GM19395 (cell line): ENCODE measurements around the gene PID1.

Experiments used
- ATAC-seq: cut with Tn5 transposase; IDR thresholded peaks from one replicate; pipeline ENCODE4 v1.9.1; 2021; ENCODE audit warnings: mild to moderate bottlenecking, moderate library complexity; ENCODE audit not compliant: unreplicated experiment

The PID1 gene

DNA sequence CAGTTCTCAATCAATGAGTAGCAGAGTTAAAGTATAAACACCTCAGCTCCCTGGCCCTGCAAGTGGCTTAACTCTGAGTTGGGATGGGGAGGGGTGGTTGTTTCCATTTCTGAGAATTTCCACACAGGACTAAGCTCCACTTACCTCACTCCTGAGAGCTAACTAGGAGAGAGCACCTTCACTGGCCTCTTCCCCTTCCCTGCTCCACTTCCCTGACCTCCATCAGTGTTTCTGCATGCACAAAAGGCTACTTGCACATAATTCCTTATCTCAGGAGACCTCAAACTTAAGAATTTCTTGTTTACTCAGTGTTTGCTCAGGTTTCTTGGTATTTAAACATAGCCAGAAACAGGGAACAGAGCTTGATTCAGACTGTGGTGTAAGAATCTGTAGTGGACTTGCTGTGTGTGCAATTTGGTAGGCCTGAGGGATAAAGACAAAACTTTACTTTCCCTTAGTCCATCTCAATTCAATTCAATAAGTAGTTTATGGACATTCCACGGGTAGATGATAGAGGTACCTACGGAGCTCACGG, 97.2 kb downstream of the PID1 start:
- ATAC-seq = no peak

DNA sequence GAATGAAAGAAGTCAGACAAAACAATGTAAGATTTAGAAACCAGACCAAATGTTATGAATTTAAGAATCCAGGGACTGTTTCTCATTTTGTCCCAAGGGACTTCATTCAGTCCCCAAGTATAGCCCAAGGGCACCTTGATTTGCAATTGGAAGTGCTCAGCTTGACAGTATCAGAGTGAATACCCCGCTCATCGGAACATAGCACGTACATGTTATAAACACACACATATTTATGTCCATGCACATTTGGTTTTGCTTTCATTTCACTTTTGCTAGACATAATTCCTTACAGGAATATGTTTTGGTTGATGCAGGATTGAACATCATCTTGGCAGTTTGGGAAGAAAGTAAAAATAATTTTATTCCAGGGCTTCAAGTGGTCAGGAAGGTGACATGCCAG, 100.2 kb downstream of the PID1 start:
- ATAC-seq = no peak

DNA sequence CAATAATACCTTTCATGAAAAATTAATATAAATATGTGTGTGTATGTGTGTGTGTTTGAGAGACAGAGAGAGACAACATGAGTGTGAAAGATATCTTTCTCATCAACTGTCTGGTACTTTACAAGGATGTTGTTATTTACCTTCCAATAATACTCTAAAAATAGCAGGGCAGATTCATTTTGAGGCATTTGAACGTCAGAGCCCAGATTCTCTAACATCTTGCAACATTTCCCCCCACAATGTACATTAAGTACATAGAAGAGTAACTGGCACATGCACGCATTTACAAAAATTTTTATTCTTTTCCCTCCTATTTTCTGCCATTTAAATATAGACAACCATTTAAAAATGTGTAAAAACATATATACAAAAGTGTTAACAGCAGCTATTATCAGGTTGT, 100.9 kb downstream of the PID1 start:
- no peak for ATAC-seq

DNA sequence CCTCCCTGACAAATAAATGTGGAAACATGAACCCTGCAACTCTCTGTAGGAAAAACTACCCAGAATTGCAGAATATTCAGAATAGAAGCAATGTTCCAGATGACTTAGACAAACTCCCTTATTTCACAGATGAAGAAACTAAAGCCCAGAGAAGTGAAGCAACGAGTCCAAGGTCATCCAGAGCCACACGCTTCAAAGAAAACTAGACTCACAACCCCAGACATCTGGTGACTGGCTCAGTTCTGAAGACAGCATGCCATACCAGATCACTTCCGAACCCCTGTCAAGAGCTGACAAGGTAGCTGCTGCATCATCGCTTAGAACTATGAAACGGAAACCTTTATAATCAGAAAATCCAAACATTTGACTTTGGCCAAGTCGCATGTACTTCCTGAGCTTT, 101.3 kb downstream of the PID1 start:
- no peak for ATAC-seq

DNA sequence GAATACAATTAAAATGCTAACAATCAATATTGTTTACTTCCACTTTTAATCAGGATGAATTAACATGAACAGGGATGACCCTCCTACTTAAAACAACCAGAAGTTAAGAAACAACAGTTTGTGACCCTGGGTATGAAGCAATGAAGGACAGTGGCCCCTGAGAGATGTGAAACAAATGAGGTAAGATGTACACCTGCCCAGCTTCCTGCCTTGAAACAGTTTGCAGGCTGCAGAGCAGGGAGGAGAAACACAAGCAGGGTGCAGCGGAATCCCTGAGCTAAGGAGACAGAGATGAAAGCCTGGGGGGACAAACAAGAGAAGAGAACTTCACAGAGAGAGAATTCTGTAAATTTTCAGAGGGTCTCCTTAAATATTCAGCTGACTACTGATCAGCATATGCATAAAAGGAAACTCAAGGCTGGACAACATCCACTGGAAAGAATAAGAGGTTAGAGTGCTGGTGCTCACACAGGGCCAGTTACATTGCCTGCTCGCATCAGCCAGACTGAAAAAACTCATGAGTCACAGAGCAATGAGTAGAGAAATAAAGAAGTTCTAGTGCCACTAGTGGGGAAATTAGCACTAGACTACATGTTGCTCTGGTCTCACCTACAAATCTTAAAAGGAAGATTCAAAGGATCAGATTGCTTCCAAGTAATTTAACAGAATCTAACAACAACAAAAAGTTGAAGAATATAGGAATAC, 106.4 kb downstream of the PID1 start:
- no peak for ATAC-seq

DNA sequence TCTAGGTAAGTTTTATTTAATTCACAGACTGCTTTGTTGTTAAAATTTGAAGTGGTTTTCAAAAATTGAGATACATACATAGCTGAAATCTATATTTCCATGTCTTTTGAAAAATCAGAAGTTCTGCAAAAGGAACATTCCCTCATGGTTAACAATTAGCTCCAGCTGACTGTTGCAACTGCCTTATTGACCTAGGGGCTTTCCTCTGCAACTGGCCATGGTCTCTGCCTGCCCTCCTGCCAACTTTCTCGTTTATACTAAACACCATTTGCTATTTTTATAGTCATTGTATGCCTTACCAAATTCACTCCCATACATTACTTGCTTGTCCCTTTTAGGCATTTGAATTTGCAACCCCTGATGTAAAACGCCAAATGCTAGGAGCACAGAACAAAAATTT, 107.2 kb downstream of the PID1 start:
- ATAC-seq = no peak

DNA sequence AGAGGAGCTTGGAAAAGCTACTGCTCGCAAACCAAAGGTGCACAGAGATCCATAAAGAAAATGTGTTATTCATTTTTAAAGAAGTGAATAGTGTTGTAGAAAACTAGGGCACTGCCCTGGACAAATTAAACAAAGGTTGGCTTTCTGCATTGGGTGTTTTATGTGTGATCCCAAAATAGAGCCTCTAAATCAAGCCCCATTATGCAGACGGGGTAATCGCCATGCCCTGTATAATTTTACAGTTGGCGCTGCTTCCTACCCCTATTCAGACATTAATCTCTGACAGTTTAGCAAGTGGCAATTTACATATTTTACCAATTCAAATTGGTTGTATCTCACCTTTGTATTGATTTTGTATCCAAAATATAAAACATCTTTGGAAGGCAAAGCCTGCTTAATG, 109.1 kb downstream of the PID1 start:
- ATAC-seq = no peak

DNA sequence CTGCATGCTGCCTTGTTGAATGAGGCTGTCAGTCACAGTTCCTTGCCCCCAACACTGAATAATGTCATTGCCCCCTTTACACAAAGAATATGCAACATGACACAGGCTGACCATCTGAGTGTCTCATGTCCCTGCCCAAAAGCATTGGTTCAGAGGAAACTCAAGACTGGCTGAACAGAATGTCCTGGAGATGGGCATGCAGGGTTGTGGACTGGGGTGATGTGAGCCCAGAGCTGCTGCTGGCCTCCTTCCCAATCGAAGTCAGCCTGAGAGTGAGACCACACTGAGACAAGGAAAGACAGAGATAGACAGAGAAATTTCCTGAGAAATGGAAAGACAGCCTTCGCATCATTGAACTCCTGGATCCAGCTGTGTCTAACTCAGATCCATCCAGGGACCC, 110.1 kb downstream of the PID1 start:
- no peak for ATAC-seq

DNA sequence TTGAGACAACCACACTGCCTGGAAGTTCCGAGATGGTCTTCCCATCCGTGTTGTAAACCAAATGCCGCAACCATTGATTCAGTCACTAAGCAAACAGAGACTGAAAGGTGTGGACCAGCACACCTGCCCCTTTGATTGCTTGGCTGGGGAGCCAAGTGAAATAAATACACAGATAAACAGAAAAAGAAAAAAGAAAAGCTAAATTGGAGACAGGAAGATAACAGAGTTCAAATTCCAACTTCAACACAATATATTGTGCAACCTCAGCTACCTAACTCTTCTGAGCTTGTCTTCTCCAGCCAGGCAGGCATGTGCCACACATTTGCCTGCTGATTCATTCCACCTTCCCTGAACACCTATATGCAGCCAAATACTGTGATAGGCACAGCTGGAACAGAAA, 110.9 kb downstream of the PID1 start:
- no peak for ATAC-seq

DNA sequence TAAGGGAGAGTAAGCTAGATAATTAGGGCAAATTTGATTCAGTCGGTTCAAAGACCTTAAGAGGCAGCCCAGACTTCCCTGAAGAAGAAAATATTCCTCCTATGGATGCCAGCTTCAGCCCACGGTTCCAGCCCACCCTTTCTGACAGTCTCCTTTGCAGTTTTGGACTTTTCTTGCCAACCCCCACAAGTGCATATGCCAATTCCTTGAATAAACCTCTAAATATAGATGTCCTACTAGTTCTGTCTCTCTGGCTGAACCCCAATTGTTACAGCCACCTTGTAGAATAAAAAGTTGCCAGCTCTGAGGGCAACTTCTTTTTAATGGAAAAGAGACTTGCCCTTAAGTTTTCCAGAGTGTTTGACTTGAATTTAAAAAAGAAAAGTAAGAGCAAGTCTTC, 111.7 kb downstream of the PID1 start:
- ATAC-seq = no peak

DNA sequence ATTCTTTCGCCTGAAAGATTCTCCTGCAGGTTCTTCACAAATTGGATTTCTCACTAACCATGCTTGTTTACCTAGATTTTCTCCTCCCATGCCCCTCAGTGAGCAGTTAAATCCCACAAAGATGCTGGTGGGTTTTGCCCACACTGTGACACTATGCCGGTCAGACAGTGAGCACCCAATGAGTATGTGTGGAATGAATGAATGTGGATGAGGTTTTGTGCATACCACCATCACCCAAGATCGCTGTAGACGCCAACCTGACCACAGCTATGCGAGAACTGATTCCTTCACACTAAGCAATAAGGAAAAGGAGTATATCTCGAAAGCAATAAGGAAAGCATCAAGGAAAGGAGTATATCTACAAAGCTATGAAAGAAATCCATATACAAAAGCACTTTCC, 116.7 kb downstream of the PID1 start:
- no peak for ATAC-seq

DNA sequence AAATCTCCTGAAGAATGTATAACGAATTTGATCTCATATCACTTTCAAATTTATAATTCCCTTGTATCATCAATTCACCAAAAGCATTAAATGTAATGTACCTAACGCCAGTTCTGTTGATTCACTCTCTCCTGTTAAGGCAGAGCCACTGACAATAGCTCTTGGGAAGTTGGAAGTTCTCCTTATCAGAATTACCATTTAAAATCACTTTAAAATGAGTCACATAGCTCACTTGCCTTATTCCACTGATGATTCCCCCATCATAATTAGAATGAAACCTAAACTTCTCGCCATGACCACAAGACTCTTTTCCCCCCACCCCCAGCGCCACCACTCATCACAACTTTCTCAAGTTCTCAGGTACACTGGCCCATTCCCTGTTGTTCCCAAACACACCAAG, 117.1 kb downstream of the PID1 start:
- ATAC-seq = no peak

DNA sequence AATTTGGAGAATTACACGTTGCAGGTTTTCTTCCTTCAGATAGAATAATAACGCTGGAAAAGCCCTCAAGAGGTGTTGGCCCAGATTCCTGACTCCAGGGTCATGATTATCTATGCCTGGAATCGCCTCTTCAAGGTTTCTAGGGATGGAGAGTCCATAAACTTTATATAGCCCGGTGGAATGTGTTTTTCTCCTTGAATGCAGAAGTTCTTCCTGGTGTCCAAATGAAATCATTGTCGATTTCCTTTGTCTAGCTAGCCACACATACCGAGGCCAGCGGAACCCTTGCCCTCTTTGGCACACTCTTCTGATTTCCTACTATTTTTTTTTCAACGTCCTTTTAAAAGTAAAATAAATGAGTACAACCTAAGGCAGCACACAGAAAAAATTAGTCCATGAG, 117.8 kb downstream of the PID1 start:
- no peak for ATAC-seq

DNA sequence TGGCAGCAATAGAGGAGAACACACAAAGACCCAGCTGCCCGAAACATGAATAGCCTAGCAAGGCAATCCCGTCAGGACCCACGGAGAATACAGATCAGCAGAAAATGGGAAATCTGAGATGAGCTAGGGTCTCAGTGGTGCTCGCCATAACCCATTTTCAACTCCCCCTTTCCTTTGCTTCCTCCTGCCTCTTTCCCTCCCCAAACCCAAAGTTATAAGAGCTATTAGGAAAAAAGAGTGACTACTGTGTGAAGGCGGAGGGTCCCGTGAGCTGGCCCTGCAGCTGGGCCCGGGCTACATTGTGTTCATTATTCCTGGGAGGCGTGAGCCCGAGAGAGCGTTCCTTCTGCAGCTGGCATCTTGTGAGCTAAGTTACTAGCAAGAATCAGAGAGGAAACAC, 118.4 kb downstream of the PID1 start:
- ATAC-seq = no peak

DNA sequence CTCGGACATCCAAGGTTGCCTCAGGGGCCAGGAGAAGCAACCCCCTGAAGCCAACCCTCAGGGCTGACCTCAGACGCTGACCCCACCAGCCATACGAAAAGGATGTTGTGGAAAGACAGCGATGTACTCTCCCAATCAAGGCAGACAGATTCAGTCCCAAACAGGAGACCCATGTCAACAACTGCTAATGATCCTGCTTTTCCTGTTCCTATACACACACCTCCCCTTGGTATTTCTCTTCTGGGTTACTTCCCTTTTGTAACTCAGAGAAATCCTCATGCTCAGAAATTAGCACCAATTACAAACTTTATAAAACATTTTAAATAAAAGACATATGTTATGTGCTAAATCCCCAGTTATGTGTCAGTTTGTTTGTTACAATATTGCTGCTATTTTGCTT, 120.8 kb downstream of the PID1 start:
- ATAC-seq = no peak

DNA sequence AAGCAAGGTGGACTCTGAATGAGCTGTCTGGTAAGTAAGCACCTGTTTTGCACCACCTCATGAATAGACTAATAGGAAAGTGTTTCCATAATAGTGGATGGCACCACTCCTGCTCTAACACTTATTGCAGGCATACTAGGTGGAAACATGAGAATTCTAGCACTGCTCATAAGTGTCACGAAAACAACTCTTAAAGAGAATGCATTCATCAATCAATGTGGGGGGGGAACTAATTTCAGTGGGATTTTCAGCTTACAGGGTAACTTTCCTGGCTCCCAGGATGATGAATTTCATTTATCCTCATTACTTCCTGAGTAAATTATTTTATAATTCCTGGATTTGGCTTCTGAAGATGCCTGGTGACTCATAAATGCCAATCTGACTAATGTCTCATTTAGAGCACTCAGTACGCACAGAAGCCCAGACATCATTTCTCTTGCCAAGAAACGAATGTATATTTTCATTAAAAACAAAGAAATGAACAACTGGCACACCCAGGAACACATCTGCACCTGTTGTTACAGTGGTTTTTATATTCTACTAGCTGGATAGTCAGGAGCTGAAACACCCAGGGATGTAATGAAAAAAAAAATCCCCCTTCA, 129.6 kb downstream of the PID1 start:
- no peak for ATAC-seq

DNA sequence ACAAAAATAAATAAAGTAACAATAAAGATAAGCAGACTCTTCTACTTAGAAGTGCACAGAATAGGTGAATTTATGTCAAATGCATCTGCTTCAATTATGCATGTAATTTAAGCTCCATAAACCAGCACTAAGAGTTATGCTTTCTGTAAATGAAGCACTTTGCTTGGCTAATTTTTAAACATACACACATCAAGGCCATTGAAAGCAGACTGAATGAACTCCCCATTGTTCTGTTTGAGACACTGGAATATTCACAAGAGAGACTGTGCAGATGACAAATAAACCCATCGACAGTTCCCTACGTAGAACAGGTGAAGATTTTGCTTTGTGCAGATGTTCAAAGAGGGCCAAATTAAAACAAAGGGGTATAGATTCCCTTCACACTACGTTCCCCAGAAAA, 133.4 kb downstream of the PID1 start:
- ATAC-seq = no peak

DNA sequence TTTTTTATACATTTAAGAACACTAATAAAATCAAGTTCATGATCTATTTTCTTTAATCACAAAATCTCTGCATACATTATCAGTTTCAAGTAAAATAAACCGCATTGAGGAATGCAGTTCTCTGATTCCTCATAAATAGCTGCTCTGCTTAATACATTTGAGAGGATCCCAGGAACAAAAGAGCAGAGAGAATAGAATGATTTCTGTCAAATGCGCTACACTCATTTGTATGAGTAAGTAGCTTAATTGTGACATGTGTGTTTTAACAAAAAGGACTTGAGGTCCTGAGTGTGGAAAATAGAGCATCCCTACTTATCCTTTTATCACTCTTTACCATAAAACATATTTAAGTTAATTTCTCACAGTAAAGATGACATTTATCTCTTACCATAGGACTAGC, 134.0 kb downstream of the PID1 start:
- no peak for ATAC-seq

DNA sequence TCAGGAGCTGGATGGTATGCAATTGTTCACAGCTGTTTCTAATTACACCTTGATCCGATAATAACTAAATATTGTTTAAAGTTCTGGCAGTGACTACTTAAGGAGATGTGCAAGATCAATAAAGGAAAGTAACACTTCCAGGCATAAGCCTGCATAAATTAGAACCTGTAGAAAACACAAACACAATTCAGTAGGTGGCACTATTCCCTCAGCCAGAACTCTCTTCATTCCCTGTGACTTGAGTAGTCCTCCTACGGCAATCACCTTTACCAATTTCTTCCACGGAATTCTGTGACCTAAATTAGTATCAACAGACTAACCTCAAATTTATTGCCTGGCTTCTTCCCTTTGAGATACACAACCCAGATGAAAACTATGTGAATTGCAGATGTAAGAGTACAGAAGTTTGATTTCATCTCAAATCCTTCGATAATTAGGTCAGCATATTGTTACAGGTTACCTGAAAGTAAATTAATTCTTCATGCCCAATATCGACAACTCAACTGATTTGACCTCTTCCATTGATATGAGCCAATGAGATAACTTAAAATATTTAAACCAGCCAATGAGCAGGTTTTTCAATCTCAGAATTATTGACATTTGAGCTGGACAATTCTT, 137.8 kb downstream of the PID1 start:
- ATAC-seq = no peak

DNA sequence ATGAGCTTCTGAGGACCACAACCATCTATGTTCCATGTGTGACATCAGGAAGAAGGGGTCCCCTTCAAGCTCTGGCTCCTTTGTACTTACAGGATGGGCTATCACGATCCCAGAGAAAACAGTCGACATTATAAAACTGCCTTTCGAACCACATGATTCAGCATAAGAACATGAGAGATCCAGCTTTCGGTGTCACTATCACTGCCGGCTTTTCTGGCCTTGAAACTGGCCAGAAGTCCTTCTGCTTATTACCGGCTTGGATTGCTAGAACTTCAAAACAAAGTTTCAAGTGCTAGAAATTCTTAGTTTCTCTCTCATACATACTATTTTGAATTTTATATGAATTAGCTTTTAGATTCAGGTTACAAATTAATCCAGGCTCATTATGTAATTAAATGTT, 138.9 kb downstream of the PID1 start:
- no peak for ATAC-seq

DNA sequence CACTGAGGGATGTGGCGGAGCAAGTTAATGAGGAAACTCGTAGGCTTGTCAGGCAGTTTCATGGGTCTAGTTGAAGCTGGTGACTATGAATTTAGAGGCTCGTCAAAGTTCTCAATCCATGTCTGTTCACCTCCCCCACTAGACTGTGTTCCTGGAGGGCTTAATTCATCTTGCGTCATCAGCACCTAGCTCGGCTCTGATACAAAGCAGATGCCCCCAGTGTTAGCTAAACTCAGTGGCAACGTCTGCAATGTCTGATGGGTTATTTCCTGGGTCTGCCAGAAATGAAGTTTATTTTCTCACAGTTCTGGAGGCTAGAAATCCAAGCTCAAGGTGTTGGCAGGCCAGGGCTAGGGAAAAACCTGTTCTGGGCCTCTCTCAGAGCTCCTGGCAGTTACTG, 140.6 kb downstream of the PID1 start:
- no peak for ATAC-seq

DNA sequence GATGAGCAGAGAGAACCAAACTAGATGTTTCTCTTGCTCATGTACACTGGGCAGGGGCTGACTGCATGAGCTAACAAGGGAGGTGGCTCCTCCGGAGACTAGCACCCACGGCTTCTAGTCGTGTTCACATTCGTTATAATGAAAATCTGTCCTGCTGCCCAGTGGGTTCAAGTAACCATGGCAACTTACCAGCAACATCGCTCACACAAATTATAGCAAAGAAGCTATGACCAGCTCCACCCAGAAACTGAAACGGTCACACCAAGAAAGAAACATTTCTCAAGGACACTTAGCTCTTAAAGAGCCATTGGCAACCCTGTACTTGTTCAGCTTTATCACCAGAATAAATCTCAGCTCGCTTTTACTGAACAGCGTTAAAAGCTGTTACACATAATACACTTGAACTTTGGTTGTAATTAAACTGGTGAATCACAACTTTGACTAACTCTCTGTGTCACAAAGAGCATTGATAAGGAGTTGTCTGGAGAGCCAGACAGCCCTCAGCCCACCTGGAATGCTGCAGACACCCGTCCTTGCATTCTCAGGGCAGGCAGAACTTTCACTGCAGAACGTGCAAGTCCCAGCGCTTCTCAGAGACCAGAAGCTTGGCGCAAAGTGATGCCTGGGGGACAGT, 141.2 kb downstream of the PID1 start:
- ATAC-seq = no peak
